SK-N-SH treated with all-trans-retinoic acid at 6 μM for 48 hours (cell line): ENCODE results near the gene SCN1B.
"Not testable (repeated sequence)": the region's sequence is repeated elsewhere in the genome, so short reads cannot be mapped to it uniquely, and the experiment has no call there.

Source experiments
- ATAC-seq: fragments of 200-7000 bp; cut with Tn5 transposase; 3 replicates; pipeline ENCODE4 v1.9.1; 2020; ENCODE audit warnings: mild to moderate bottlenecking, moderate library complexity
- ARNTL ChIP-seq: fragments of 450-650 bp; formaldehyde crosslinking; IDR thresholded peaks from 2 replicates; pipeline ENCODE4 v1.5.0; 2020; ENCODE audit warnings: low read depth, mild to moderate bottlenecking, moderate library complexity, borderline replicate concordance
- CSDC2 ChIP-seq: fragments of 250-450 bp; sonication (Bioruptor Pico); IDR thresholded peaks from 2 replicates; pipeline ENCODE4 v1.5.0; 2020; ENCODE audit warnings: mild to moderate bottlenecking, moderate library complexity
- ESRRG ChIP-seq: fragments of 250-450 bp; sonication (Bioruptor Pico); IDR thresholded peaks from 2 replicates; pipeline ENCODE4 v1.6.1; 2021; ENCODE audit warnings: mild to moderate bottlenecking
- ISL1 ChIP-seq: fragments of 250-450 bp; sonication (Bioruptor Pico); IDR thresholded peaks from 2 replicates; pipeline ENCODE4 v2.1.2; 2022; ENCODE audit warnings: mild to moderate bottlenecking, moderate library complexity
- PPARA ChIP-seq: fragments of 250-450 bp; sonication (Bioruptor Pico); IDR thresholded peaks from 2 replicates; pipeline ENCODE4 v1.5.0; 2020; ENCODE audit warnings: mild to moderate bottlenecking, borderline replicate concordance
- RARB ChIP-seq: fragments of 250-450 bp; sonication (Bioruptor Pico); IDR thresholded peaks from 2 replicates; pipeline ENCODE4 v1.8.0; 2021; ENCODE audit warnings: mild to moderate bottlenecking, moderate library complexity
- TCF4 ChIP-seq: fragments of 250-450 bp; sonication (Bioruptor Pico); IDR thresholded peaks from 2 replicates; pipeline ENCODE4 v1.8.0; 2021; ENCODE audit warnings: mild to moderate bottlenecking, moderate library complexity, borderline replicate concordance
- TOX ChIP-seq: fragments of 250-450 bp; sonication (Bioruptor Pico); IDR thresholded peaks from 2 replicates; pipeline ENCODE4 v1.8.0; 2021; ENCODE audit warnings: mild to moderate bottlenecking, moderate library complexity, borderline replicate concordance
- ZFP3 ChIP-seq: fragments of 250-450 bp; sonication (Bioruptor Pico); IDR thresholded peaks from 2 replicates; pipeline ENCODE4 v1.5.0; 2020; ENCODE audit warnings: mild to moderate bottlenecking, moderate library complexity
- ZFP30 ChIP-seq: fragments of 450-650 bp; formaldehyde crosslinking; IDR thresholded peaks from 2 replicates; pipeline ENCODE4 v1.5.0; 2022; ENCODE audit warnings: mild to moderate bottlenecking, moderate library complexity
- ZNF70 ChIP-seq: fragments of 450-650 bp; formaldehyde crosslinking; IDR thresholded peaks from 2 replicates; pipeline ENCODE4 v1.5.0; 2020; ENCODE audit warnings: mild to moderate bottlenecking, moderate library complexity
- ZNF8 ChIP-seq: fragments of 450-650 bp; formaldehyde crosslinking; IDR thresholded peaks from 2 replicates; pipeline ENCODE4 v1.5.0; 2020; ENCODE audit warnings: mild to moderate bottlenecking, moderate library complexity
- TF ChIP-seq, protein P1 (sequence below): fragments of 250-450 bp; sonication (Bioruptor Pico); IDR thresholded peaks from 2 replicates; pipeline ENCODE4 v1.8.0; 2021; ENCODE audit warnings: low read depth, mild to moderate bottlenecking, moderate library complexity, borderline replicate concordance
- TF ChIP-seq, protein P2 (sequence below): fragments of 250-450 bp; sonication (Bioruptor Pico); IDR thresholded peaks from 2 replicates; pipeline ENCODE4 v1.5.1; 2020; ENCODE audit warnings: low read depth, mild to moderate bottlenecking, moderate library complexity
- TF ChIP-seq, protein P3 (sequence below): fragments of 250-450 bp; sonication (Bioruptor Pico); IDR thresholded peaks from 2 replicates; pipeline ENCODE4 v1.5.0; 2020; ENCODE audit warnings: mild to moderate bottlenecking, moderate library complexity
- TF ChIP-seq, protein P4 (sequence below): fragments of 250-450 bp; sonication (Bioruptor Pico); IDR thresholded peaks from 2 replicates; pipeline ENCODE4 v1.5.1; 2021; ENCODE audit warnings: mild to moderate bottlenecking, moderate library complexity

The SCN1B gene

DNA sequence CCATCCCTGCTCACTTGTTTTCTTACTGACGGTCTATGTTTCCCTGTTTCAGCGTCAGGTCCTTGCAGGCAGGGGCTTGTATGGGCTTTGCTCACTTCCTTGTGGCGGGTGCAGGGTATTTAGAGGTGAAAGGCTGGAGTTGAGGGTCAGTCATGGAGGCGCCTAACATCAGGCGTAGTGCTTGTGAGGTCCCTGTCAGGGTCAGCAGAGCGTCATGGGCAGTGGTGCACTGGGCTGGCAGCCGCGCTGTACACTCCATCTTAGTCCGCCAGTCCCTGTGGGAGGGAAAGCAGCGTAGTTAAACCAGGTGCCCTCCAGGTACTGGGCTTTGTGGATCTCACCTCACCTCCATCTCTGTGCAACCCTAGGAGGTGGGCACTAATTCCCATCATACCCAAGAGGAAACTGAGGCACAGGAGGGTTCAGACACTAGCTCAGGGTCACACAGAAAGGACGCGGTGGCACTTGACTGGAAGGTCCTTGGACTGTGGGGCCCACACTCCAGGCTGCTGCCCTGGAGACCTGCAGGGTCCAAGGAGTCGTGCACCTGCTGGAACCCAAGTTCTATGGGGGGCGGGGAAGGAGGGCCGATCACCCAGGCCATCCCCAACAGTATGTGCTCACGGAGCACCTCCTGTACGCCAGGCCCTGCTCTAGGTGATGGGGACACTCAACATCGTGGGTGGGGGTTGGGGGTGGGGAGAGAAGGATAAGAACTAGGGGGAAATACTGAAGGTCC is 25.6 kb upstream of the SCN1B start:
- ATAC-seq, result no peak
- no peak for TF ChIP-seq TCF4 (CRISPR knock-in tag)
- TF ChIP-seq, all 23 proteins: peak for 0

DNA sequence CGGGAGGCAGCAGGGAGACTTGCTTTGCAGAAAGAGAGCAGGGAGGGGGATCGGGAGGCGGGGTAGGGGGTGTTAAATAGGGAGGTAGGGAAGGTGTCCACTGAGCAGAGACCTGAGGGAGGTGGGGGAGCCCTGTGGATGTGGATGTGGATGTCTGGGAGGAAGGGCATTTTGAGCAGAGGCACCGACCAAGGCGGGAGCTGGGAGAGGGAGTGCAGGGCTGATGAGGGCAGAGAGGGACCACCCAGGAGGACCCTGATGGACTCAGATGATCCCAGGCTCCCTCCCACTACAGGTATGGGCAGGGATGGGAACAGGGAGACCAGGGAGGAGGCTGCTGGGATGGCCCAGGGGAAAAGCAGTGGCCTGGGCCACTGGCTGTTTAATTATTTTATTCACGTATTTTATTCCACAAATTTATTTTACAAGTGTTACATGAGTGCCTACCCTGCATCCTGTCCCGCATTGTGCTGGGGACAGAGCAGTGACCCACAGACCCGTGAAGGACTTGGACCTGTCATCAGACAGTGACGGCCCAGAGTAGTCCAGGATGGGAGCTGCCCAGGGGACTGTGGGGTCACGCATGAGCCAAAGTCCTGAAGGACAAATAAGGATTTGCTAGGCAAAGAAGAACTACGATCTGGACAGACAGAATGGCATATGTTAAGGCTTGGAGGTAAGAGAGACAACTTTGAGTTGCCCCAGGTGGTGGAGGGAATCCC is 24.9 kb upstream of the SCN1B start:
- no peak for ATAC-seq
- TF ChIP-seq ESRRG, result no peak
- TF ChIP-seq, protein P1, sequence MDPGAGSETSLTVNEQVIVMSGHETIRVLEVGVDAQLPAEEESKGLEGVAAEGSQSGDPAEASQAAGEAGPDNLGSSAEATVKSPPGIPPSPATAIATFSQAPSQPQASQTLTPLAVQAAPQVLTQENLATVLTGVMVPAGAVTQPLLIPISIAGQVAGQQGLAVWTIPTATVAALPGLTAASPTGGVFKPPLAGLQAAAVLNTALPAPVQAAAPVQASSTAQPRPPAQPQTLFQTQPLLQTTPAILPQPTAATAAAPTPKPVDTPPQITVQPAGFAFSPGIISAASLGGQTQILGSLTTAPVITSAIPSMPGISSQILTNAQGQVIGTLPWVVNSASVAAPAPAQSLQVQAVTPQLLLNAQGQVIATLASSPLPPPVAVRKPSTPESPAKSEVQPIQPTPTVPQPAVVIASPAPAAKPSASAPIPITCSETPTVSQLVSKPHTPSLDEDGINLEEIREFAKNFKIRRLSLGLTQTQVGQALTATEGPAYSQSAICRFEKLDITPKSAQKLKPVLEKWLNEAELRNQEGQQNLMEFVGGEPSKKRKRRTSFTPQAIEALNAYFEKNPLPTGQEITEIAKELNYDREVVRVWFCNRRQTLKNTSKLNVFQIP, result no peak
- no peak for TF ChIP-seq ZFP3 (CRISPR knock-in tag)
- no peak for TF ChIP-seq ZNF70 (CRISPR knock-in tag)
- no peak for TF ChIP-seq PPARA (CRISPR knock-in tag)
- TF ChIP-seq, protein P2, sequence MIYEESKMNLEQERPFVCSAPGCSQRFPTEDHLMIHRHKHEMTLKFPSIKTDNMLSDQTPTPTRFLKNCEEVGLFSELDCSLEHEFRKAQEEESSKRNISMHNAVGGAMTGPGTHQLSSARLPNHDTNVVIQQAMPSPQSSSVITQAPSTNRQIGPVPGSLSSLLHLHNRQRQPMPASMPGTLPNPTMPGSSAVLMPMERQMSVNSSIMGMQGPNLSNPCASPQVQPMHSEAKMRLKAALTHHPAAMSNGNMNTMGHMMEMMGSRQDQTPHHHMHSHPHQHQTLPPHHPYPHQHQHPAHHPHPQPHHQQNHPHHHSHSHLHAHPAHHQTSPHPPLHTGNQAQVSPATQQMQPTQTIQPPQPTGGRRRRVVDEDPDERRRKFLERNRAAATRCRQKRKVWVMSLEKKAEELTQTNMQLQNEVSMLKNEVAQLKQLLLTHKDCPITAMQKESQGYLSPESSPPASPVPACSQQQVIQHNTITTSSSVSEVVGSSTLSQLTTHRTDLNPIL (CRISPR knock-in tag), result no peak
- no peak for TF ChIP-seq ZNF8
- TF ChIP-seq ZFP30 (CRISPR knock-in tag), result no peak
- TF ChIP-seq, protein P3, sequence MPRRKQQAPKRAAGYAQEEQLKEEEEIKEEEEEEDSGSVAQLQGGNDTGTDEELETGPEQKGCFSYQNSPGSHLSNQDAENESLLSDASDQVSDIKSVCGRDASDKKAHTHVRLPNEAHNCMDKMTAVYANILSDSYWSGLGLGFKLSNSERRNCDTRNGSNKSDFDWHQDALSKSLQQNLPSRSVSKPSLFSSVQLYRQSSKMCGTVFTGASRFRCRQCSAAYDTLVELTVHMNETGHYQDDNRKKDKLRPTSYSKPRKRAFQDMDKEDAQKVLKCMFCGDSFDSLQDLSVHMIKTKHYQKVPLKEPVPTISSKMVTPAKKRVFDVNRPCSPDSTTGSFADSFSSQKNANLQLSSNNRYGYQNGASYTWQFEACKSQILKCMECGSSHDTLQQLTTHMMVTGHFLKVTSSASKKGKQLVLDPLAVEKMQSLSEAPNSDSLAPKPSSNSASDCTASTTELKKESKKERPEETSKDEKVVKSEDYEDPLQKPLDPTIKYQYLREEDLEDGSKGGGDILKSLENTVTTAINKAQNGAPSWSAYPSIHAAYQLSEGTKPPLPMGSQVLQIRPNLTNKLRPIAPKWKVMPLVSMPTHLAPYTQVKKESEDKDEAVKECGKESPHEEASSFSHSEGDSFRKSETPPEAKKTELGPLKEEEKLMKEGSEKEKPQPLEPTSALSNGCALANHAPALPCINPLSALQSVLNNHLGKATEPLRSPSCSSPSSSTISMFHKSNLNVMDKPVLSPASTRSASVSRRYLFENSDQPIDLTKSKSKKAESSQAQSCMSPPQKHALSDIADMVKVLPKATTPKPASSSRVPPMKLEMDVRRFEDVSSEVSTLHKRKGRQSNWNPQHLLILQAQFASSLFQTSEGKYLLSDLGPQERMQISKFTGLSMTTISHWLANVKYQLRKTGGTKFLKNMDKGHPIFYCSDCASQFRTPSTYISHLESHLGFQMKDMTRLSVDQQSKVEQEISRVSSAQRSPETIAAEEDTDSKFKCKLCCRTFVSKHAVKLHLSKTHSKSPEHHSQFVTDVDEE, result no peak
- TF ChIP-seq ISL1 (CRISPR knock-in tag), result no peak

DNA sequence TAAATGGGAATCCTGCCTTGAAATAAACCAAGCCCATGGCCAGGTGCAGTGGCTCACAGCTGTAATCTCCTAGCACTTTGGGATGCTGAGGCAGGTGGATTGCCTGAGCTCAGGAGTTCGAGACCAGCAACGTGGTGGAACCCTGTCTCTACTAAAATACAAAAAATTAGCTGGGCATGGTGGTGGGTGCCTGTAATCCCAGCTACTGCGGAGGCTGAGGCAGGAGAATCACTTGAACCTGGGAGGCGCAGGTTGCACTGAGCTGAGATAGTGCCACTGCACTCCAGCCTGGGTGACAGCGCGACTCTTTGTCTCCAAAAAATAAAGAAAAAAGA is 24.3 kb upstream of the SCN1B start:
- not testable (repeated sequence) for ATAC-seq

DNA sequence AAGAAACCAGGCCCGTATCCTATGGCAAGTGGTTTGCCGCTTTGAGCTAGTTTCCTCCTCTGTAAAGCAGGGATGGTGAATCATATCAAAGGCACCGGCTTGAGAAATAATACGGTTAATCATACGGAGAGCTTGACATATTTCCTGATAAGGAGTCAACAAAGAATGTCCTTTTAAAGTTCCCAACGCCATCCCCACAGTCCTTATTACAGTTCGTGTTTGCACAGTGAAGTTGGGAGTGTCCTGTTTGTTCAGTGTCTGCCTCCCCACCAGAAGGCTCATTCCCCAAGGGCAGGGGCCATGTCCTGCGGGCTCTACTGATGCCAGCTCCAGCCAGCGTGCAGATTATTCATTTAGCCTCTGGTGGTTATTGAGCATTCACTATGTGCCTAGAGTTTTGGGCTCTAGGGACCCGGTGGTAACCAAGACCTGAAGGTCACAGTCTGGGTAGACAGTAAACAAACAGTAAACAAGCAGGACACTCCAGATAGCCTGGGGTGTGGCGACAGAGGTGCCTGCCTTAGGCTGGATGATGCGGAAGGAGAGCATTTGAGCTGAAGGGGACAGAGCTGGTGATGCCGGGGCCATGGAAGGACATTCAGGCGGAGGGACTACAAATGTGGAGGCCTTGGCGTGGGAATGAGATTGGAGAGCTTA is 23.8 kb upstream of the SCN1B start:
- no peak for ATAC-seq
- TF ChIP-seq CSDC2 (CRISPR knock-in tag), result no peak
- TF ChIP-seq ARNTL (CRISPR knock-in tag), result no peak
- no peak for TF ChIP-seq ISL1 (CRISPR knock-in tag)
- TF ChIP-seq TCF4 (CRISPR knock-in tag), result no peak
- no peak for TF ChIP-seq RARB (CRISPR knock-in tag)
- TF ChIP-seq, protein P1, result no peak
- TF ChIP-seq, protein P4, sequence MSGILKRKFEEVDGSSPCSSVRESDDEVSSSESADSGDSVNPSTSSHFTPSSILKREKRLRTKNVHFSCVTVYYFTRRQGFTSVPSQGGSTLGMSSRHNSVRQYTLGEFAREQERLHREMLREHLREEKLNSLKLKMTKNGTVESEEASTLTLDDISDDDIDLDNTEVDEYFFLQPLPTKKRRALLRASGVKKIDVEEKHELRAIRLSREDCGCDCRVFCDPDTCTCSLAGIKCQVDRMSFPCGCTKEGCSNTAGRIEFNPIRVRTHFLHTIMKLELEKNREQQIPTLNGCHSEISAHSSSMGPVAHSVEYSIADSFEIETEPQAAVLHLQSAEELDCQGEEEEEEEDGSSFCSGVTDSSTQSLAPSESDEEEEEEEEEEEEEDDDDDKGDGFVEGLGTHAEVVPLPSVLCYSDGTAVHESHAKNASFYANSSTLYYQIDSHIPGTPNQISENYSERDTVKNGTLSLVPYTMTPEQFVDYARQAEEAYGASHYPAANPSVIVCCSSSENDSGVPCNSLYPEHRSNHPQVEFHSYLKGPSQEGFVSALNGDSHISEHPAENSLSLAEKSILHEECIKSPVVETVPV (CRISPR knock-in tag), result no peak
- no peak for TF ChIP-seq ESRRG
- no peak for TF ChIP-seq TOX (CRISPR knock-in tag)
- TF ChIP-seq, all 23 proteins: peak for 0
